Peyer's patch (tissue), 4 donors: Measurements from ENCODE around the gene RABGEF1.
"Not testable (repeated sequence)": the region's sequence is repeated elsewhere in the genome, so short reads cannot be mapped to it uniquely, and the experiment has no call there.

Source experiments
- POLR2A ChIP-seq, 2 donors: fragments of 450-650 bp; IDR thresholded peaks; one replicate each; pipeline ENCODE4 v1.5.1; 2017; ENCODE audit warnings: antibody characterized with exemption in 2 of 2, mild to moderate bottlenecking in 2 of 2, moderate library complexity in 2 of 2
- TF ChIP-seq, protein P1 (sequence below), 6 experiments: fragments of 450-650 bp in 4 of 6; fragments of 200-600 bp in 2 of 6; sonication (generic) in 1 of 6; IDR thresholded peaks; one replicate each; pipeline ENCODE4 v1.5.1; 2017 to 2019; ENCODE audit warnings: antibody characterized with exemption in 6 of 6, mild to moderate bottlenecking in 3 of 6, moderate library complexity in 1 of 6

DNA sequence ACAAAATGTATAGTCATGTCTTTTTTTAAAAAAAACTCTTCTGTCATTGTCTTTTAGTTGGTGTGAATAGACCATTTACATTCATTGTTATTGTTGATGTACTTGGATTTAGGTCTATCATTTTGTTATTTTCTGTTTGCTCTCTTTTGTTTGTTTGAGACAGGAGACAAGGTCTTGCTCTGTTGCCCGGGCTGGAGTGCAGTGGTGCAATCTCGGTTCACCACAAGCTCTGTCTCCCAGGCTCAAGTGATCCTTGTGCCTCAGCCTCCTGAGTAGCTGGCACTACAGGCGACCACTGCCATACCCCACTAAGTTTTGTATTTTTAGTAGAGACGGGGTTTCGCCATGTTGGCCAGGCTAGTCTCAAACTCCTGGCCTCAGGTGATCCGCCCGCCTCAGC is 23.9 kb upstream of the RABGEF1 start:
- TF ChIP-seq, protein P1, sequence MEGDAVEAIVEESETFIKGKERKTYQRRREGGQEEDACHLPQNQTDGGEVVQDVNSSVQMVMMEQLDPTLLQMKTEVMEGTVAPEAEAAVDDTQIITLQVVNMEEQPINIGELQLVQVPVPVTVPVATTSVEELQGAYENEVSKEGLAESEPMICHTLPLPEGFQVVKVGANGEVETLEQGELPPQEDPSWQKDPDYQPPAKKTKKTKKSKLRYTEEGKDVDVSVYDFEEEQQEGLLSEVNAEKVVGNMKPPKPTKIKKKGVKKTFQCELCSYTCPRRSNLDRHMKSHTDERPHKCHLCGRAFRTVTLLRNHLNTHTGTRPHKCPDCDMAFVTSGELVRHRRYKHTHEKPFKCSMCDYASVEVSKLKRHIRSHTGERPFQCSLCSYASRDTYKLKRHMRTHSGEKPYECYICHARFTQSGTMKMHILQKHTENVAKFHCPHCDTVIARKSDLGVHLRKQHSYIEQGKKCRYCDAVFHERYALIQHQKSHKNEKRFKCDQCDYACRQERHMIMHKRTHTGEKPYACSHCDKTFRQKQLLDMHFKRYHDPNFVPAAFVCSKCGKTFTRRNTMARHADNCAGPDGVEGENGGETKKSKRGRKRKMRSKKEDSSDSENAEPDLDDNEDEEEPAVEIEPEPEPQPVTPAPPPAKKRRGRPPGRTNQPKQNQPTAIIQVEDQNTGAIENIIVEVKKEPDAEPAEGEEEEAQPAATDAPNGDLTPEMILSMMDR (IDR thresholded peaks at IDR 0.05), result not testable (repeated sequence)
- TF ChIP-seq POLR2A (IDR thresholded peaks at IDR 0.05), result not testable (repeated sequence)
